Erythroblast (primary cell): ENCODE results near the gene PPIG.
A peak's percentile ranks its signal among the peaks of the same experiment; 100 is the strongest.

Source experiments
- GATA1 ChIP-seq: IDR thresholded peaks from 2 replicates; pipeline ENCODE4 v1.6.1; 2011; ENCODE audit warnings: low read depth, mild to moderate bottlenecking, control low read depth, low read length, moderate library complexity
- POLR2A ChIP-seq: IDR thresholded peaks from 2 replicates; pipeline ENCODE4 v1.6.1; 2011; ENCODE audit warnings: mild to moderate bottlenecking, low read length

DNA sequence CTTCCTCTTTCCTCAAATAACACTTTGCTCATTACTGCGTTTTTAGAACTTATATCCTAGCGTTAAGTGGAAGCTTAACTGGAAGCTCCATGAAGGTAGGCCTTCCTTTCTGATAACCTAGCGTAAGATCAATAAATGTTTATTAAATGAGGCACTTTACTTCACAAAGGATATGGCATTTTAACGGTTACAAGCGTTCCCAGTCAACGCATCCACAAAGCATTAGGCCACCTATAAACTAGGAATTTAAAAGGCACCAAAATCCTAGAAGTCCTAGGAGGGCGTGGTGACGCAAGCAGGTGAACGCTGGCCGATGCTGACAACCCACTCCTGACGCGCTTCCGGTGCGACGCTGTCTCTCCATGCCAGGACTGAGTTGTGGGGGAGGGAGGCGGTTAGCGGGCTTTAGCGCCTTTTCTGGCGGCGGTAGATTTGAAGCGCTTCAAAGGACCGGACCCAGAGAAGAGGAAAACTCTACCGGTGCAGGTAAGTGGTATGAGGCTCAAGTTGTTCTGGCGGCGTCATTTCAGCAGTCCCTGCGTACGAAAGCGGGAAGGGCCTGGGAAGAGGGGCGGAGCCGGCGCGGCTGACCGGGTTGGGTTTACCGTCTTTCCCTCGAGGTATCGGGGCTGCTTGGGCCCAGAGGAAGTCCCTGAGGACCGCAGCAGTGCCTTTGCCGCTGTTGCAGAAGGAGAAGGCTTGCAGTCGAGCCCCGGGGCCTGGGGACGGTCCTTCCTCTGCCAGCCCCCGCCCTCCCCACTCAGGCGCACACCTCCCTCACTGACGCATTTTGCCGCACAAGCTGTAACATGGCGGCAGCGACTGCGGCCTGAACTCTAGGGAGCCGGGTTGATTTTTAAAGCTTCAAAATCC lies at the start of gene PPIG:
- peak; percentile 90 for TF ChIP-seq POLR2A
- no peak for TF ChIP-seq GATA1
